Upper lobe of left lung (tissue), 6 donors: ENCODE results near the gene ME2. TPM values are rescaled to one million over a fixed set of nuclear protein-coding genes. Genes with fewer than 3 reads are reported as not detected.

ENCODE experiments used
- ATAC-seq, 2 donors: fragments of 200-7000 bp; cut with Tn5 transposase; one replicate each; pipeline ENCODE4 v1.9.1; 2022; ENCODE audit warnings: mild to moderate bottlenecking in 2 of 2, moderate library complexity in 2 of 2; ENCODE audit not compliant: low FRiP score in 2 of 2
- DNase-seq, 2 donors: peaks; one replicate each; pipeline ENCODE4 v3.0.0-alpha.2; 2019 to 2020
- H3K27ac ChIP-seq, 4 donors: fragments of 200-600 bp; sonication (generic); one replicate each; pipeline ENCODE4 v1.5.1; 2016 to 2019
- H3K27me3 ChIP-seq, 4 donors: fragments of 200-600 bp; sonication (generic); one replicate each; pipeline ENCODE4 v1.5.1; 2017 to 2019
- H3K36me3 ChIP-seq, 4 donors: fragments of 200-600 bp; sonication (generic); one replicate each; pipeline ENCODE4 v1.5.1; 2016 to 2019
- H3K4me1 ChIP-seq, 4 donors: fragments of 200-600 bp; sonication (generic); one replicate each; pipeline ENCODE4 v1.5.1; 2018 to 2019
- H3K4me3 ChIP-seq, 4 donors: fragments of 200-600 bp; sonication (generic); one replicate each; pipeline ENCODE4 v1.5.1; 2017 to 2019; ENCODE audit warnings: mild to moderate bottlenecking in 2 of 4, moderate library complexity in 1 of 4
- H3K9me3 ChIP-seq, 4 donors: fragments of 200-600 bp; sonication (generic); one replicate each; pipeline ENCODE4 v1.5.1; 2018 to 2019
- CTCF ChIP-seq, 6 experiments: fragments of 450-650 bp in 4 of 6; fragments of 200-600 bp in 2 of 6; sonication (generic) in 2 of 6; IDR thresholded peaks; one replicate each; pipeline ENCODE4 v1.5.1; 2016 to 2019; ENCODE audit warnings: antibody characterized with exemption in 6 of 6
- EP300 ChIP-seq, 4 donors: sonication (generic); formaldehyde crosslinking; IDR thresholded peaks; one replicate each; pipeline ENCODE4 v1.5.1; 2017; ENCODE audit warnings: antibody characterized with exemption in 4 of 4, control low read depth in 2 of 4
- POLR2A ChIP-seq, 4 donors: fragments of 450-650 bp; IDR thresholded peaks; one replicate each; pipeline ENCODE4 v1.5.1; 2016 to 2017; ENCODE audit warnings: antibody characterized with exemption in 4 of 4, mild to moderate bottlenecking in 2 of 4
- POLR2AphosphoS5 ChIP-seq, 2 donors: sonication (generic); formaldehyde crosslinking; IDR thresholded peaks; one replicate each; pipeline ENCODE4 v1.5.1; 2017; ENCODE audit warnings: antibody characterized with exemption in 2 of 2
- WGBS, 2 donors: methylation state at CpG; one replicate each; pipeline ENCODE4 v1.1.5; 2017 to 2018; 5-methylcytosine and 5-hydroxymethylcytosine counted together
- total RNA-seq, 6 donors: library from RNA; depleted of rRNA in 4 of 6; stranded (reverse); fragments of >200 nt in 4 of 6; gene quantifications; one replicate each; pipeline versions ENCODE4 v1.1.0 to v1.2.1, GENCODE V29; 2016 to 2021
- donor health status: DM: no; HTN: no; CAD: no; lungs with moderate emphysema.
- donor health status: DM: no; HTN: yes; CAD: no; lungs with severe emphysema.

The ME2 gene
- total RNA-seq, 6 donors from 2014 or later, result 26.9 to 69.8 (median 36.4) TPM

DNA sequence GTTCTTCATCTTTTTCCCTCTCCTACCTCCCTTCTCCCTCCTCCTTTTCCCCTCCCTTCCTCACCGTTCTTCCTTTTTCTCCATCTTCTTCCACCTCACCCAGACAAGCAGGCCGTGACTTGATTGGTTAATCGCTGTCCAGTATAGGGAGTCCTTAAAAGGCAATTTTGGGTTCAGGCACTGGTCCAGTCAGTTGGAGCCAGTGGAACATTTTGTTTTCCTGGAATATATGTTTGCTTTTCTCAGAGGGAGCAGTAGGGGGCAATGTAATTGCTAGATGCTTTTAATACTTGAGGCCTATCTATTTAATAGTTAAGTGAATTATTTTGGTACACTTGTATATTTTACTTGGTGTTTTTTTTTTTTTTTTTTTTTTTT lies 103.9 kb downstream of the ME2 start:
- H3K4me1 ChIP-seq, result peaks cover 0 to 6% (median 0%) of the 10 kb centered on the region in 4 donors
- no peak for DNase-seq
- H3K27me3 ChIP-seq, result no peaks in the 10 kb centered on the region
- WGBS, 2 donors, result 96% methylated on average over 3 of the region's 3 CpGs
- TF ChIP-seq POLR2AphosphoS5 (IDR thresholded peaks at IDR 0.05), result no peak
- no peak for TF ChIP-seq EP300 (IDR thresholded peaks at IDR 0.05)
- TF ChIP-seq POLR2A (IDR thresholded peaks at IDR 0.05), result no peak
- no peak for TF ChIP-seq CTCF (IDR thresholded peaks at IDR 0.05)
- no peak overlapping the region for H3K27ac ChIP-seq
- H3K4me3 ChIP-seq, result no peak overlapping the region
- peaks cover 2 to 36% (median 7%) of the 10 kb centered on the region in 4 donors for H3K36me3 ChIP-seq
- H3K9me3 ChIP-seq, result no peaks in the 10 kb centered on the region
- ATAC-seq, result no peak

- Histone ChIP-seq H3K4me3 (no peak overlapping the region), H3K27ac (no peak overlapping the region), H3K27me3 (no peaks in the 10 kb centered on the region), H3K4me1 (peaks cover 0 to 6% (median 0%) of the 10 kb centered on the region in 4 donors), H3K36me3 (peaks cover 0 to 16% (median 1%) of the 10 kb centered on the region in 4 donors), H3K9me3 (no peaks in the 10 kb centered on the region)
- ATAC-seq, result no peak
- WGBS, 2 donors, result 91% methylated on average over 2 of the region's 2 CpGs
- DNase-seq, result no peak
- no peak for TF ChIP-seq POLR2AphosphoS5 (IDR thresholded peaks at IDR 0.05)
- TF ChIP-seq EP300 (IDR thresholded peaks at IDR 0.05), result no peak
- TF ChIP-seq CTCF (IDR thresholded peaks at IDR 0.05), result no peak
- no peak for TF ChIP-seq POLR2A (IDR thresholded peaks at IDR 0.05)
These were observed 107.6 kb downstream of the ME2 start for GRCh38 chr18:50986360-50987087.

- Histone ChIP-seq H3K9me3 (no peaks in the 10 kb centered on the region), H3K27me3 (no peaks in the 10 kb centered on the region), H3K4me1 (peaks cover 0 to 6% (median 0%) of the 10 kb centered on the region in 4 donors), H3K36me3 (peaks cover 0 to 16% (median 1%) of the 10 kb centered on the region in 4 donors), H3K4me3 (no peak overlapping the region), H3K27ac (no peak overlapping the region)
- DNase-seq (no peak), ATAC-seq (no peak)
- 52 to 66% methylated on average over 2 of the region's 2 CpGs for WGBS, 2 donors
- TF ChIP-seq EP300 (IDR thresholded peaks at IDR 0.05) (no peak), CTCF (IDR thresholded peaks at IDR 0.05) (no peak), POLR2AphosphoS5 (IDR thresholded peaks at IDR 0.05) (no peak), POLR2A (IDR thresholded peaks at IDR 0.05) (no peak)
These were observed 108.3 kb downstream of the ME2 start for GRCh38 chr18:50987261-50987660.

- H3K4me1 ChIP-seq, result peaks cover 0 to 6% (median 0%) of the 10 kb centered on the region in 4 donors
- 92 to 93% methylated on average over 3 of the region's 3 CpGs for WGBS, 2 donors
- H3K36me3 ChIP-seq, result peaks cover 0 to 12% (median 1%) of the 10 kb centered on the region in 4 donors
- TF ChIP-seq CTCF (IDR thresholded peaks at IDR 0.05) (no peak), POLR2A (IDR thresholded peaks at IDR 0.05) (no peak), EP300 (IDR thresholded peaks at IDR 0.05) (no peak), POLR2AphosphoS5 (IDR thresholded peaks at IDR 0.05) (no peak)
- ATAC-seq (no peak), DNase-seq (no peak)
- no peak overlapping the region for H3K27ac ChIP-seq
- no peak overlapping the region for H3K4me3 ChIP-seq
- no peaks in the 10 kb centered on the region for H3K27me3 ChIP-seq
- H3K9me3 ChIP-seq, result no peaks in the 10 kb centered on the region
These were observed 110.8 kb downstream of the ME2 start for GRCh38 chr18:50989711-50990110.

- ATAC-seq, result no peak
- Histone ChIP-seq H3K4me1 (no peaks in the 10 kb centered on the region), H3K36me3 (peaks cover 0 to 4% (median 0%) of the 10 kb centered on the region in 4 donors), H3K27ac (no peak overlapping the region), H3K9me3 (no peaks in the 10 kb centered on the region), H3K4me3 (no peak overlapping the region), H3K27me3 (no peaks in the 10 kb centered on the region)
- WGBS, 2 donors, result 72 to 91% methylated on average over 3 of the region's 3 CpGs
- TF ChIP-seq POLR2AphosphoS5 (IDR thresholded peaks at IDR 0.05) (no peak), CTCF (IDR thresholded peaks at IDR 0.05) (no peak), EP300 (IDR thresholded peaks at IDR 0.05) (no peak), POLR2A (IDR thresholded peaks at IDR 0.05) (no peak)
- no peak for DNase-seq
These were observed 113.4 kb downstream of the ME2 start for GRCh38 chr18:50992351-50992762.
